NCI-H187 treated with DMSO at 0.1 percent for 48 hours (cell line): Measurements from ENCODE around the gene BORA.
"Not testable (repeated sequence)": the region's sequence is repeated elsewhere in the genome, so short reads cannot be mapped to it uniquely, and the experiment has no call there.

Source experiments
- DNase-seq: peaks from one replicate; lab custom pipeline; 2025; lab: John Stamatoyannopoulos, UW

The BORA gene

DNA sequence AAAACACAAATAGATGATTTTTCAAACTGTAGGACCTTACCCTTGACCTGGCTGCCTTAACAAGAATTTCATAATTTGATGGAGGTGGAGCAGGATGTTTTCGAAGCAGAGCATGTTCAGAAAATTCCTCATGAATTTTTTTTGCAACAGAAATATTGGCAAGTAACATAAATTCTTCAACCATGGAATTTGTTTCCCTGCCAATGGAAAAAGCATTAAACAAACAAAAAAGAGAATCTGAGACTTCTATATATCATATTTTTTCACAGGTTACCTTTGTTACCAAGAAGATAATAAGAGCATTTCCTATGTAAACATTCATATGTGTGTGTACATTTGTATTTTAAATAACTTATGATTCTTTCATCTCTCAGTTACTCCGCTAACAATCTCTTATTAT, 35.7 kb downstream of the BORA start:
- no peak for DNase-seq

DNA sequence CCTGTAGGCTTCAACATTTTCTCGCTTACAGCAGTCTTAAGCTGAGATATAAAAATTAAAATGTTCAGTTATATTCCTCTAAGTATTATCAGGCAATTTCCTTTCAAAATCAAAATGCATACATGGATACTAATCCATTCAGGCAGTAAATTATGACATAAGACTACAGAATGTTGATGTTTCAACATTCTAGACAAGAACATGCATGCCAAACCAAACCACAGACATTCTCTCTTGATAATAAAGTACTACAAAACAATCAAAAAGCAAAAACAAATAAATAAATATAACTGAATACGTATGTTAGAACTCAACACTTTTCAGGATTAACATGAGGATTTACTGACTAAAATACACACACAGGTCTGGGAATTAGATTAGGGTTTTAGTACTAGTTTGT, 46.3 kb downstream of the BORA start:
- no peak for DNase-seq

DNA sequence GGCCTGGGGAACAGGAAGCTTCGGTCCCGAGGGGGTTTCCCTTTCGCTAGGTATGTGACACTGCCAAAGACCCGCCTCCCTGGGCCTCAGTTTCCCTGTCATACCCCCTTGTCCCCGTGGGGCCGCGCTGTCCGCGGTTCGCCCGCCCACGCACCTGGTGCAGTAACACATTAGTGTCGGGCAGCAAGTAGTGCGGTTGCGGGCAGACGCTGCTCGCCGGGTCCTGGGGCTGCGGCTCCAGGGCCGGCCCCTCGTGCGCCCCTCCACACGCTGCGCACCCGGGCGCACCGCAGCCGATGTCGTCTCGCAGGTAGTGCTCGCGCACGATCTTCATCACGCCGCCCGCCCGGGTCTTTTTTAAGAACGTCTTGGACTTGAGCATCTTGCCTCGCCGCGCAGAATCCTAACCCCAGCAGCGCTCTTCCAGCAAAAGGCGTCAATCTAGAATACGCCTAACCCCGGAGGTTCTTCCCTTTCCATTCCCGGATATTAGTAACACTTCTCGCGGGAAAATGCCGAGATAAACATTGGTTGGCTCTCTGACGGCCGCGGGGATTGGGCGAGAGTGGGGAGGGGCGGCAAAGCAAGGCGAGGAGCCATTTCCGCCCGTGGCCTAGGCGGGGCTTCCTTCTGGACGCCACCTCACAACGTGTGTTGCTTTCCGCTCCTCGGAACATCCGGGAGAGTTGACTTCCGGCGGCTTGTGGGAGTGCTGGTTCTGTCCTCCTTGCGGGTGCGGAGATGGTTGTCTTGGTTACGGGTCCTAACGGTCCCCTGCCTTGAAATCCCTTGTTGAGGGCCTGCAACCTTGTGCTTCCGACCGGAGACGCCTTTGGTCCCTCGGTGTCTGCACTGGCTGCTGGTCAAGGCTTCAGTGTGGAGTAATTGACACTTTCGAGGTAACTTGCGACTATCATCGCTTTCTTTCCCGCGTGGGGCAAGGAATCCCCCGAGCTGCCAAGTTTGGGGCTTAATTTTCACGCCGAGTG, 54.0 kb downstream of the BORA start, which contains the start of the genes DIS3 and PIBF1:
Gene DIS3, minus strand, starts transcription at position 450 of the 989 bp plus-strand sequence. Its CDS starts 68 bp downstream, at position 382.
Gene PIBF1, plus strand, starts transcription at position 683 of the 989 bp plus-strand sequence. CDS start 1,337 bp downstream, outside the sequence.
- DNase-seq = peak; percentile 94

DNA sequence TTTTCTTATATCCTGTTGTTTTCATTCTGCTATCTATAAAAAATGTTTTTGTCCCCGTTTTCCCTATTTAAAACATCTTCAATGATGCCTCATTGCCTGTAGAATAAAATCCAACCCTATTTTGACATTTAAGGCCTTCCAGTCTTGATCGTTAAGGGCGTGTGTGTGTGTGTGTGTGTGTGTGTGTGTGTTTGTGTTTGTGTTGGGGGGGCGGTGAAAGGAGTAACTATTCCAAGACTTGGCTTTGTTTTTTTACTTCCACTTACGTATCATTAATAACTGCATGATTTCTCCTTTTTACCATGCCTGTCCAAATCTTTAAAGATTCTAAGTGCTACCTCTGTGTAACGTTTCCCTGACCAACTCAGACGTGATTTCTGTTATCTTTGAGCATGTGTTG, 55.0 kb downstream of the BORA start:
- no peak for DNase-seq

DNA sequence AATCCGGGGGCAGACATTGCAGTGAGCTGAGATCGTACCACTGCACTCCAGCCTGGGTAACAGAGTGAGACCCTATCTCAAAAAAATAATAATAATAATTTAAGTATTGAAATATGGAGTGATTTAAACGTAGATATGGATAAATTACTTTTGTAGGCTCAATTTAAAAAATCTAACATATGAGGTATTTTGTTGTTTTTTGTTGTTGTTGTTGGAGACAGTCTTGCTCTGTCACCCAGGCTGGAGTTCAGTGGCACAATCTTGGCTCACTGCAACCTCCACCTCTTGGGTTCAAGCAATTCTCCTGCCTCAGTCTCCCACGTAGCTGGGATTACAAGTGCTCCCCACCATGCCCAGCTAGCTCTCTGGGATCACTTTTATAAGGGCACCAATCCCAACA, 57.0 kb downstream of the BORA start:
- not testable (repeated sequence) for DNase-seq

DNA sequence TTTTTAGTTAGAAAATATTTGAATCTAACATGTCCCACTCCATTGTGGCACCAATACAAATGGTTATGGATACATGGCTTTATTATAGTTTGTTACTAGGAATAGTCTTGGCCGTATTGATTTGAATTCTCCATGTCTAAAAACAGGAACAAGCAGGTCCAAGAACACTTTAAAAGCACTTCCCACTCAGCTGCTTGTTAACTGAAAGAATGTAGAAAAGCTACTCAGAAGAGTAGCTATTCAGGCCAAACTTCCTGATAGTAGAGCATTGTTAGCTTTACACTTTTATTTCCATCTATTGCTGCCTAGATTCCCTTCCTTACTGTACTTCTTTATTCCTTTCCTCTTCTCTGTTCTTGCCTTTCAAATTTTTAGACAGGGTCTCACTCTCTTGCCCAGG, 61.1 kb downstream of the BORA start:
- no peak for DNase-seq

DNA sequence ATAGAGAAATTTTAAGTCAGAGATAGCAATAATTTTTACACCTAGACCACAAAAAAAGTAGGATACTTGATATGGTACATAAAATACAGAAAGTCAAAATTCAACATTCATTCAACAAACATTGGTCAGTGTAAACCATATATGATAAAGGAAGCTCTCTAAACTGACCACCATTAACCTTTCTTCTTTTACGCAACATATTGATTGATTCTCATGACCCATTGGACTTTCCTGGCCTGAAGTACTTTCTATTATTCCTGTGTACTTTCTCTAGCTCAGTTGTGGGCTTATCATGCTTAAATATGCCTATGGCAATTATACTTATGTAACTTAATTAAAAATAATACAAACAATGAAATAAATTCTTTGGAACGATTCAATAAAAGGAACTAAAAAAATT, 64.9 kb downstream of the BORA start:
- DNase-seq = no peak

DNA sequence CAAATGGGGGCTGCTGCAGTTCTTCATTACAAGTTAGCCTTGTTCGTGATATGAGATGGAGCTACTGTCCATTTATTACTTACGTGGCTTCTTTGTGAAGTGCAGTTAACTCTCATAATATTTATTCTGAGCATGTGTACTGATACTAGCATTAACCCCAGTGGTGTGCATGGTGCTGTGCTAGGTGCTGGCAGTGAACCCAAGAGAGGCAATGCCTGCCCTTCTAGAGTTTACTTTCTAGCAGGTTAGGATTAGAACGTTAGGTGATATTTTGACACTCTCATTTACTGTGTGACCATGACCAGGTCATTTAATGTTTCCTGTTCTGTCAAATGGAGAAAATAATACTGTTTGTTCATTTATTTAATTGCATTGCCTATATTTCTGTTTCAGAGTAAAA, 71.1 kb downstream of the BORA start:
- DNase-seq = no peak

GRCh38 chr13:72804301-72804700, 76.6 kb downstream of the BORA start:
- no peak for DNase-seq
